ENCODE data around the gene NELL1. TPM values are rescaled to one million over a fixed set of nuclear protein-coding genes. Genes with fewer than 3 reads are reported as not detected.
"Not testable (repeated sequence)": the region's sequence is repeated elsewhere in the genome, so short reads cannot be mapped to it uniquely, and the experiment has no call there.

NELL1 gene
- total RNA-seq, 4 donors from 2014 or later = not detected

DNA sequence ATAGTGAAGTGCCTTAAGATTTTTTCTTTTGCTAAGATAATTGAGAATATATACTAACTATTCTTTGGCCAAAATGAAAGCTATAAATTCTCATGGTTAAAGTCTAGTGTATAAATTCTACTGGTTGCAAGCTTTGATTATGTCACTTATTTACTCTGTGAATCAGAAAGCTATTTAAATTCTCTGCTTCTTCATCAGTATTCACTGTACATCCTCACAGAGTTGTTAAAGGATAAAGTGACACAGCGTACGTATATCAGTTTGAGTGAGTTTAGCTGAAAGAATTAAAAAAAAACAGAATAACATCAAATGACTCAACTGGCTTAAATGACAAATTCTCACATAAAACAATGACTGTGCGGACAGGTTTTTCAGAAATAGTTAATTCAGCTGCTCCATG lies 453.1 kb downstream of the NELL1 start:
- no peak for TF ChIP-seq POLR2A (IDR thresholded peaks at IDR 0.05)
- DNase-seq = no peak
- no peaks in the 10 kb centered on the region for H3K4me1 ChIP-seq
- intact Hi-C loops (cut with DNase I) = no loop called here
- no peak overlapping the region for H3K27ac ChIP-seq
- H3K36me3 ChIP-seq = no peaks in the 10 kb centered on the region
- 91 to 97% methylated on average over 3 of the region's 3 CpGs for WGBS, 2 donors
- no peaks in the 10 kb centered on the region for H3K9me3 ChIP-seq
- H3K27me3 ChIP-seq = no peaks in the 10 kb centered on the region
- H3K4me3 ChIP-seq (replicated peaks in 1 of 3) = no peak overlapping the region

DNA sequence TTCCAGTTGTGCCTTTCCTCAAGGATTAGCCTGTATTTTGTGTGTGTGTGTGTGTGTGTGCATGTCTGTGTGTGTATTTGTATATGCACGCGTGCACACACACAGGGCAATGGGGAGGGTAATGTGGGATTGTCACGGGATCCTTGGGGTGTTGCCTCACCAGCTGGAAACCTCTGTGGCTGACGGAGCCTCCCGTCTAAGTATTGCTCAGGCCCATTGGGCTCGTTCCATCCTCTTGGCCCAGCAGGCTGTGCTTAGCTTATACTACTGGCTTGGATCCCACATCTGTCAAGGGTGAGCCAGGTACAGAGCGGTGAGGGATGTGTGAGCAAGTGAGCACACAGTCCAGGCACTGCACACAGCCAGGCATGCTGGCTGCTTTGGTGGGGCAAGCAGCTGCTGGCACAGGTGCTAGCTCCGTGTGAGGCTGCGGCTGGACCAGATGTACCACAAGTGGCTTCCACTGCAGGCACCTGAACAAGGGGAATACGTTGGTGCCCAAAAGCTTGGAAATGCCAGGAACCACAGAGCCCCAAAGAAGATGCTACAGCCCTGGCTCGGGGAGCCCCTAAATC lies 462.8 kb downstream of the NELL1 start:
- DNase-seq = no peak
- 82 to 93% methylated on average over 11 of the region's 11 CpGs for WGBS, 2 donors
- H3K4me3 ChIP-seq (replicated peaks in 1 of 3) = no peak overlapping the region
- intact Hi-C loops (cut with DNase I) = no loop called here
- TF ChIP-seq, protein P1, sequence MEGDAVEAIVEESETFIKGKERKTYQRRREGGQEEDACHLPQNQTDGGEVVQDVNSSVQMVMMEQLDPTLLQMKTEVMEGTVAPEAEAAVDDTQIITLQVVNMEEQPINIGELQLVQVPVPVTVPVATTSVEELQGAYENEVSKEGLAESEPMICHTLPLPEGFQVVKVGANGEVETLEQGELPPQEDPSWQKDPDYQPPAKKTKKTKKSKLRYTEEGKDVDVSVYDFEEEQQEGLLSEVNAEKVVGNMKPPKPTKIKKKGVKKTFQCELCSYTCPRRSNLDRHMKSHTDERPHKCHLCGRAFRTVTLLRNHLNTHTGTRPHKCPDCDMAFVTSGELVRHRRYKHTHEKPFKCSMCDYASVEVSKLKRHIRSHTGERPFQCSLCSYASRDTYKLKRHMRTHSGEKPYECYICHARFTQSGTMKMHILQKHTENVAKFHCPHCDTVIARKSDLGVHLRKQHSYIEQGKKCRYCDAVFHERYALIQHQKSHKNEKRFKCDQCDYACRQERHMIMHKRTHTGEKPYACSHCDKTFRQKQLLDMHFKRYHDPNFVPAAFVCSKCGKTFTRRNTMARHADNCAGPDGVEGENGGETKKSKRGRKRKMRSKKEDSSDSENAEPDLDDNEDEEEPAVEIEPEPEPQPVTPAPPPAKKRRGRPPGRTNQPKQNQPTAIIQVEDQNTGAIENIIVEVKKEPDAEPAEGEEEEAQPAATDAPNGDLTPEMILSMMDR (IDR thresholded peaks at IDR 0.05) = no peak
- no peak for TF ChIP-seq POLR2A (IDR thresholded peaks at IDR 0.05)
- no peaks in the 10 kb centered on the region for H3K4me1 ChIP-seq
- H3K27me3 ChIP-seq = no peaks in the 10 kb centered on the region
- H3K36me3 ChIP-seq = no peaks in the 10 kb centered on the region
- no peaks in the 10 kb centered on the region for H3K9me3 ChIP-seq
- H3K27ac ChIP-seq = no peak overlapping the region

GRCh38 chr11:21133244-21133643 lies 463.9 kb downstream of the NELL1 start:
- H3K4me1 ChIP-seq = no peaks in the 10 kb centered on the region
- no peaks in the 10 kb centered on the region for H3K9me3 ChIP-seq
- DNase-seq = no peak
- WGBS, 2 donors = 80 to 88% methylated on average over 1 of the region's 2 CpGs
- H3K4me3 ChIP-seq (replicated peaks in 1 of 3) = no peak overlapping the region
- no peak overlapping the region for H3K27ac ChIP-seq
- intact Hi-C loops (cut with DNase I) = no loop called here
- no peaks in the 10 kb centered on the region for H3K27me3 ChIP-seq
- no peak for TF ChIP-seq POLR2A (IDR thresholded peaks at IDR 0.05)
- TF ChIP-seq, protein P1 (IDR thresholded peaks at IDR 0.05) = no peak
- no peaks in the 10 kb centered on the region for H3K36me3 ChIP-seq

DNA sequence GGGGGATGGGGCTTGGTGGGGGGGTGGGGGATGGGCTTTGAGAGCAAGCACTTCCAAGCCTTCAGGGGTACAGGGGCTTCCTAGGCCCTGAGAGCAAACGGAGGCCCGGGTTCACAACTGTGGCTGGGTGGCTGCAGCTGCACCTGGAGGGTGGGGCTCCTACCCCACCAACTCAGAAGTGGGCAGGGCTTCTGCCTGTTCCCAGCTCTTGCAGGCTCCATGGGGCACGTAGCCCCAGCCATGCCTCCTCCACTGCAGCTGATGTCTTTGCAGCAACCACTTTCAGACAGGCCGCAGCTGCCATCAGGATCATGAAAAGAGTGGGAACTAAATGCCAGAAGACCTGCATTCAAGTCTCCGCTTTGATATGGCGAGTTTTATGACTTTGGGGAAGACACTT lies 464.3 kb downstream of the NELL1 start:
- Histone ChIP-seq H3K27me3 (no peaks in the 10 kb centered on the region), H3K36me3 (no peaks in the 10 kb centered on the region), H3K4me1 (no peaks in the 10 kb centered on the region), H3K27ac (no peak overlapping the region), H3K9me3 (no peaks in the 10 kb centered on the region), H3K4me3 (replicated peaks in 1 of 3) (no peak overlapping the region)
- 80 to 91% methylated on average over 4 to 6 of the region's 6 CpGs for WGBS, 2 donors
- intact Hi-C loops (cut with DNase I) = no loop called here
- DNase-seq = no peak
- no peak for TF ChIP-seq POLR2A (IDR thresholded peaks at IDR 0.05)
- TF ChIP-seq, protein P1 (IDR thresholded peaks at IDR 0.05) = no peak

GRCh38 chr11:21137803-21138202 lies 468.4 kb downstream of the NELL1 start:
- intact Hi-C loops (cut with DNase I) = no loop called here
- Histone ChIP-seq H3K27ac (no peak overlapping the region), H3K27me3 (no peaks in the 10 kb centered on the region), H3K36me3 (no peaks in the 10 kb centered on the region), H3K4me3 (replicated peaks in 1 of 3) (no peak overlapping the region), H3K4me1 (no peaks in the 10 kb centered on the region), H3K9me3 (no peaks in the 10 kb centered on the region)
- no peak for DNase-seq
- TF ChIP-seq POLR2A (IDR thresholded peaks at IDR 0.05) = no peak
- TF ChIP-seq, protein P1 (IDR thresholded peaks at IDR 0.05) = no peak
- 67 to 80% methylated on average over 6 of the region's 6 CpGs for WGBS, 2 donors

GRCh38 chr11:21141557-21141956 lies 472.2 kb downstream of the NELL1 start:
- H3K4me1 ChIP-seq; intact Hi-C loops (cut with DNase I); H3K27me3 ChIP-seq; H3K4me3 ChIP-seq (replicated peaks in 1 of 3); H3K27ac ChIP-seq; H3K36me3 ChIP-seq; H3K9me3 ChIP-seq; DNase-seq: not testable (repeated sequence)
- 90 to 92% methylated on average over 4 of the region's 4 CpGs for WGBS, 2 donors
